ENCODE results near the gene USP22. TPM values are rescaled to one million over a fixed set of nuclear protein-coding genes. Genes with fewer than 3 reads are reported as not detected.
A peak's percentile ranks its signal among the peaks of the same experiment; 100 is the strongest.

The USP22 gene
- 100 to 1,000 TPM in 6 of 7 donors, 10 to 100 TPM in 1; 76.7 to 246 (median 197) TPM for total RNA-seq
- 100 to 1,000 TPM in 1 of 2 donors, 10 to 100 TPM in 1; 75.2 to 209 TPM for polyA plus RNA-seq
- long read RNA-seq, donor 1, full-length matches to known transcripts, result 1 of 70 reads
- long read RNA-seq, donor 1, partial matches to known transcripts, result 3 of 70 reads
- long read RNA-seq, donor 1, other reads (novel, unspliced or antisense), result 66 of 70 reads
- long read RNA-seq, donor 2, full-length matches to known transcripts, result 27 of 27 reads
- long read RNA-seq, donor 2, partial matches to known transcripts, result 0 of 27 reads
- long read RNA-seq, donor 2, other reads (novel, unspliced or antisense), result 0 of 27 reads
- long read RNA-seq, donor 3, full-length matches to known transcripts, result 173 of 257 reads
- long read RNA-seq, donor 3, partial matches to known transcripts, result 16 of 257 reads
- long read RNA-seq, donor 3, other reads (novel, unspliced or antisense), result 68 of 257 reads

DNA sequence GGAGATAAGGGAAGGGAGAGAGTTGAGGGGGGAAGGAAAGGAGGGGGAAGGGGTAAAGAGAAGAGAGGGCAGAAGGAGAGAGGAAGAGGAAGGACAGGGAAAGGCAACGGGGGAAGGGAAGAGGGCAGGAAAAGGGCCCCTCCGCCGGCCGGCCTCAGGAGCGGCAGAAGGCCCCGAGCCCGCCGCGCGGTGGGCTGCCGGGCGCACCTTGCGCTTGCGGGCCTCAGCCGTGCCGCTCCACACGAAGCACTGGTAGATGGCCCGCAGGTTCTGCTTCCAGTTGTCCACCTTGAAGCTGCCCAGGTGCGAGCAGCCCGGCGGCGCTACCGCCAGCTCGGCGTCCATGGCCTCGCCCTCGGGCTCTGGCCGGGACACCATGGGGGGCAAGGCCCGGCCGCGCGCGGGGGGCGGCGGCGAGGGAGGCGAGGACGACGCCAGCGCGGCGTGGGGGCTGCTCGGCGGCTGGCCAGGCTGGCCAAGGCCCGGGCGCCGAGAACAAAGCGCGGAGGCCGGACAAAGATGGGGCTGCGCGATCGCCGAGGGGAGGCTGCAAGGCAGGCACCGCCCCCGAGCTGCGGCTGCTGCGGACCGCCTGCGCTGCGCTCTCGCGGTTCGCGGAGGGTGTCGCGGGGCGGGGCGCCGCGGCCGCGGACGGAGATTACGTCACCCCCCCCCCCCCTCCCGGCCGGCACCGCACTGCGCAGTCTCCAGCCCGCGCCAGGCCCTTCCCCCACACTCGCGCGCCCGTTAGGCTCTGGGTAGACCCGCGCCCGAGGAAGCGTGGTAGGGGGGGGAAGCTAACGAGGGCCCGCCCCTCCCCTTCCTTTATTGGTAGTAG is at the start of gene USP22:
TSS of gene USP22 (minus strand) at position 554 of the 838 bp plus-strand sequence. CDS start at position 378, 176 bp downstream.
- H3K4me1 ChIP-seq (ENCODE audit: insufficient read depth), result peaks cover 11% of the 10 kb centered on the region
- peak within 1 kb of the TSS; percentile 99 for H3K4me3 ChIP-seq
- WGBS, 3 donors, result 0 to 1% (median 1%) methylated on average over 34 to 85 of the region's 91 CpGs
- intact Hi-C loops (cut with DNase I), result loop anchor here in 2 of 4 donors (10.0 kb wide), 2 partner anchors 212 to 242 kb away; partner anchors contain the start of genes MAP2K3 (in 1 of the 2) and NATD1 (in 1 of the 2)
- H3K27ac ChIP-seq, result peak within 1 kb of the TSS; percentile 100
- DNase-seq, result no peak
- peak; percentile 94 for TF ChIP-seq POLR2A (IDR thresholded peaks at IDR 0.05)
- TF ChIP-seq EP300 (IDR thresholded peaks at IDR 0.05), result no peak
- H3K9me3 ChIP-seq, result no peaks in the 10 kb centered on the region
- H3K36me3 ChIP-seq, result no peaks in the 10 kb centered on the region
- H3K27me3 ChIP-seq, result no peaks in the 10 kb centered on the region

DNA sequence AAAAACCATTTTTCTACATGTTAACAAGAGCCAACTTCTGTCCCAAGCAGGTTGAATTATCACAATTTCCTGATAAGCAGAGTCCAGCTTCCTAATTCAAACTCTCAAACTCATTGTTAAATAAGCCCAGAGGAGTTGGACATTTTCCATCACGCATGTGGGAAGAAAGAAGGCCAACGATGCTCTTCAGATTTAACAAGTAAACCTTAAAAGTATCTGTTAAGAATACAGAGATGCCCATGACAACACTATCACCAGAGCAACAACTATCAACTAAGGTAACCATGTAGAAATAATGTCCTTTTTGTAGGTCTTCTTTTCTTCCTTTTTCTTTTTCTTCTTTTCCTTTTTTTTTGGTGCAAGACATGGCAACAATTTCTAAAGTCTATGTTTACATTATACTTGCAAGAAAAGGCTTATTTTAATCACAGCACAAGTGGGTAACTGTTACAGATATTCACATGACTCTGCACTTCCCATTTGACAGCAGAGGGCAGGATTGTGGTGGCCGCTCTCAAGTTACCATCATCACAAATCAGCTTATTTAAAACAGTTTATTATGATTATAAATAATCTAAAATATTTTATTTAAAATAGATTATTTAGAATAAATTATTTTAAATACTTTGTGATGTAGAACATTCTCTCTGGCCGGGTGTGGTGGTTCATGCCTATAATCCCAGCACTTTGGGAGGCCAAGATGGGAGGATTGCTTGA is 48.2 kb upstream of the USP22 start:
- no peaks in the 10 kb centered on the region for H3K9me3 ChIP-seq
- H3K4me3 ChIP-seq, result no peak overlapping the region
- no peaks in the 10 kb centered on the region for H3K36me3 ChIP-seq
- no peak for DNase-seq
- H3K27me3 ChIP-seq, result no peaks in the 10 kb centered on the region
- intact Hi-C loops (cut with DNase I), result no loop called here
- H3K27ac ChIP-seq, result no peak overlapping the region
- TF ChIP-seq, protein P1, sequence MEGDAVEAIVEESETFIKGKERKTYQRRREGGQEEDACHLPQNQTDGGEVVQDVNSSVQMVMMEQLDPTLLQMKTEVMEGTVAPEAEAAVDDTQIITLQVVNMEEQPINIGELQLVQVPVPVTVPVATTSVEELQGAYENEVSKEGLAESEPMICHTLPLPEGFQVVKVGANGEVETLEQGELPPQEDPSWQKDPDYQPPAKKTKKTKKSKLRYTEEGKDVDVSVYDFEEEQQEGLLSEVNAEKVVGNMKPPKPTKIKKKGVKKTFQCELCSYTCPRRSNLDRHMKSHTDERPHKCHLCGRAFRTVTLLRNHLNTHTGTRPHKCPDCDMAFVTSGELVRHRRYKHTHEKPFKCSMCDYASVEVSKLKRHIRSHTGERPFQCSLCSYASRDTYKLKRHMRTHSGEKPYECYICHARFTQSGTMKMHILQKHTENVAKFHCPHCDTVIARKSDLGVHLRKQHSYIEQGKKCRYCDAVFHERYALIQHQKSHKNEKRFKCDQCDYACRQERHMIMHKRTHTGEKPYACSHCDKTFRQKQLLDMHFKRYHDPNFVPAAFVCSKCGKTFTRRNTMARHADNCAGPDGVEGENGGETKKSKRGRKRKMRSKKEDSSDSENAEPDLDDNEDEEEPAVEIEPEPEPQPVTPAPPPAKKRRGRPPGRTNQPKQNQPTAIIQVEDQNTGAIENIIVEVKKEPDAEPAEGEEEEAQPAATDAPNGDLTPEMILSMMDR (IDR thresholded peaks at IDR 0.05), result no peak
- TF ChIP-seq POLR2A (IDR thresholded peaks at IDR 0.05) (no peak), EP300 (IDR thresholded peaks at IDR 0.05) (no peak)
- WGBS, 3 donors, result 49 to 58% (median 53%) methylated on average over 4 of the region's 4 CpGs
- H3K4me1 ChIP-seq (ENCODE audit: insufficient read depth), result no peaks in the 10 kb centered on the region

DNA sequence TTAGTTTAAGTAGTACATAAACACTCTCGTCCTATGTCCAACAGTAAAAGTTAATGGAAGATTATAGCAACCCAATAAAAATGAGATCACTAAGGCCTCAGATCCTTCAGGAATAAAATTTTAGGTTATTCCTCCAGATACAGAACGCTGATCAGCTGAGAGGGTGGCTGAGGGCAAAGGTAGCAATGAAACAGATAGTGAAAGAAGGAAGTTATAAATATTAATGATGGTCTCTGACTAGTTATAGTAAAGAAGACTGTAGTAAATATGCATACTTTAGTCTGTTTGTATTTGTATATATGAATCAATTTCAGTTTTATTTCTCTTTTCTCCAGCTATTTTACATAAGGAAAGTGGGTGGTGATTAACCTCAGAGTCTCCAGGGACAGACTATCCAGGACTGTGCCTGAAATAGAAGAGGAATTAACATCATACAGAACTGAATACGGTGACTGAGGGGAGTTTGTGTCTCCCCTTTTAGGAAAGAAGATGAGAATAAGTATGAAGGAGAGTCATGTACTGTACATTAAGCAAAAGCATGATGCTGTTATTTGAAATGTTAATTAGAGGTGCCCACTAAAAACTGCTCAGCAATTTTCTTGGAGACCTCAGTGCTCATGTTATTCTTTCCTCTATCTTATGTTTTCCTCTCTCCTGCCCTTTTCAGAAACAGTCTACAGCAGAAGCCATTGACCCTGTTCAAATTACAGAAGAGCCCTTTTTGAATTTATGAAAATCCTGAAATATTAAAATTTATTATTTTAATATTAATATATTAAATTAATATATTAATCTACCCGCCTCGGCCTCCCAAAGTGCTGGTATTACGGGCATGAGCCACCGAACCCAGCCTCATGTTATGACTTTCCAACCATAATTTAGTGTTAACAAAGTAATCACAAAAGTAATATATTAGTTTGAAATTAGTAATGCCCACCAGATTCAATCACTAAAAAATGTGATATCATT is 47.4 kb upstream of the USP22 start:
- Histone ChIP-seq H3K27me3 (no peaks in the 10 kb centered on the region), H3K4me3 (no peak overlapping the region), H3K36me3 (no peaks in the 10 kb centered on the region), H3K27ac (no peak overlapping the region), H3K9me3 (no peaks in the 10 kb centered on the region), H3K4me1 (ENCODE audit: insufficient read depth) (no peaks in the 10 kb centered on the region)
- 76 to 80% (median 78%) methylated on average over 7 of the region's 7 CpGs for WGBS, 3 donors
- intact Hi-C loops (cut with DNase I), result no loop called here
- DNase-seq, result no peak
- TF ChIP-seq EP300 (IDR thresholded peaks at IDR 0.05), result no peak
- TF ChIP-seq, protein P1 (IDR thresholded peaks at IDR 0.05), result no peak
- no peak for TF ChIP-seq POLR2A (IDR thresholded peaks at IDR 0.05)

GRCh38 chr17:21089145-21089544 is 46.3 kb upstream of the USP22 start:
- 59 to 74% (median 73%) methylated on average over 1 of the region's 1 CpG for whole genome bisulfite sequencing, 3 donors
- TF ChIP-seq POLR2A (IDR thresholded peaks at IDR 0.05), result no peak
- TF ChIP-seq, protein P1 (IDR thresholded peaks at IDR 0.05), result no peak
- no peak for TF ChIP-seq EP300 (IDR thresholded peaks at IDR 0.05)

More at GRCh38 chr17:21089145-21089544, 46.3 kb upstream of the USP22 start:
- H3K27me3 ChIP-seq, result no peaks in the 10 kb centered on the region
- H3K4me3 ChIP-seq, result no peak overlapping the region
- H3K36me3 ChIP-seq, result no peaks in the 10 kb centered on the region
- H3K4me1 ChIP-seq (ENCODE audit: insufficient read depth), result no peaks in the 10 kb centered on the region
- no peak overlapping the region for H3K27ac ChIP-seq
- H3K9me3 ChIP-seq, result no peaks in the 10 kb centered on the region
- intact Hi-C loops (cut with DNase I), result no loop called here
- no peak for DNase-seq
